Endothelial cell of umbilical vein (primary cell): ENCODE measurements around the gene TSPAN8. TPM values are rescaled to one million over a fixed set of nuclear protein-coding genes. Genes with fewer than 3 reads are reported as not detected.

Source experiments
- BruUV-seq: library from RNA; stranded (reverse); fragments of 400-500 nt; replicated peaks from 2 replicates; lab custom pipeline; 2021; lab: Mats Ljungman, UMichigan
- CTCF ChIA-PET: fragments of 300-600, 350-600 bp; sonication (Branson Sonifier 250); formaldehyde crosslinking; loops from one replicate; lab custom pipeline; 2021; ENCODE audit warnings: antibody characterized with exemption, inconsistent platforms; lab: Charles Lee
- POLR2A ChIA-PET: fragments of 300-600, 350-600 bp; sonication (Branson Sonifier 250); formaldehyde crosslinking; loops from one replicate; lab custom pipeline; 2021; ENCODE audit warnings: antibody characterized with exemption, inconsistent platforms; lab: Charles Lee
- DNase-seq: peaks from one replicate; pipeline ENCODE4 v3.0.0-alpha.2; 2011; ENCODE audit warnings: low read depth, low spot score
- FAIRE-seq: peaks from 2 replicates; lab custom pipeline; 2011; peaks lifted over from hg19 to GRCh38; lab: Jason Lieb, UNC
- H2AFZ ChIP-seq: 2 replicates; pipeline ENCODE4 v1.6.0; 2012; ENCODE audit warnings: low read depth, low read length, control low read depth, inconsistent platforms
- H3K27ac ChIP-seq: 2 replicates; pipeline ENCODE4 v1.5.1; 2011; ENCODE audit warnings: low read depth, mild to moderate bottlenecking, control low read depth, low read length, moderate library complexity; ENCODE audit not compliant: insufficient read depth
- H3K27me3 ChIP-seq, 2 experiments: 2 replicates each; pipeline versions ENCODE4 v1.6.0 to v1.6.1; 2011; ENCODE audit warnings: low read length in 2 of 2, mixed read lengths in 1 of 2; ENCODE audit not compliant: control insufficient read depth in 2 of 2, insufficient read depth in 2 of 2
- H3K36me3 ChIP-seq, 2 experiments: 2 replicates in 1 of 2; 3 replicates in 1 of 2; pipeline ENCODE4 v1.5.1; 2011; ENCODE audit warnings: low read length in 2 of 2, mild to moderate bottlenecking in 1 of 2, moderate library complexity in 1 of 2; ENCODE audit not compliant: control insufficient read depth in 2 of 2, insufficient read depth in 2 of 2; ENCODE audit errors: extremely low read depth in 1 of 2
- H3K4me1 ChIP-seq: 3 replicates; pipeline ENCODE4 v1.5.1; 2011; ENCODE audit warnings: mild to moderate bottlenecking, low read length; ENCODE audit not compliant: control insufficient read depth, insufficient read depth; ENCODE audit errors: extremely low read depth
- H3K4me2 ChIP-seq: 2 replicates; pipeline ENCODE4 v1.6.1; 2011; ENCODE audit warnings: low read length, control low read depth, mixed read lengths; ENCODE audit not compliant: insufficient read depth
- H3K4me3 ChIP-seq, 3 experiments: fragments of 200-600 bp in 1 of 3; sonication (generic), shearing (Covaris generic) in 1 of 3; replicated peaks in 1 of 3; 2 replicates each; pipeline ENCODE4 v1.5.1; 2011 to 2016; ENCODE audit warnings: control low read depth in 3 of 3, low read length in 3 of 3, mild to moderate bottlenecking in 2 of 3, inconsistent platforms in 1 of 3, low read depth in 1 of 3, moderate library complexity in 1 of 3; ENCODE audit not compliant: insufficient read depth in 1 of 3
- H3K79me2 ChIP-seq: 2 replicates; pipeline ENCODE4 v1.6.0; 2012; ENCODE audit warnings: low read length, inconsistent platforms; ENCODE audit not compliant: control insufficient read depth, insufficient read depth
- H3K9ac ChIP-seq: replicated peaks from 2 replicates; pipeline ENCODE3; 2011; ENCODE audit warnings: low read length, control low read depth; ENCODE audit not compliant: insufficient read depth; ENCODE audit errors: extremely low read depth
- H3K9me1 ChIP-seq: replicated peaks from 3 replicates; pipeline ENCODE4 v1.6.0; 2011; ENCODE audit warnings: mild to moderate bottlenecking, low read length; ENCODE audit not compliant: control insufficient read depth, insufficient read depth; ENCODE audit errors: extremely low read depth
- H3K9me3 ChIP-seq: replicated peaks from 2 replicates; pipeline ENCODE4 v1.5.1; 2012; ENCODE audit warnings: low read length, inconsistent platforms; ENCODE audit not compliant: control insufficient read depth, insufficient read depth
- H4K20me1 ChIP-seq: replicated peaks from 2 replicates; pipeline ENCODE3; 2011; ENCODE audit warnings: mild to moderate bottlenecking, low read length; ENCODE audit not compliant: control insufficient read depth, insufficient read depth; ENCODE audit errors: extremely low read depth
- EZH2 ChIP-seq: IDR thresholded peaks from 2 replicates; pipeline ENCODE4 v1.6.1; 2012; ENCODE audit warnings: borderline replicate concordance, low read depth, mild to moderate bottlenecking, moderate library complexity, low read length, inconsistent platforms; ENCODE audit not compliant: severe bottlenecking
- FOS ChIP-seq: IDR thresholded peaks from 2 replicates; pipeline ENCODE4 v1.6.1; 2011; ENCODE audit warnings: mild to moderate bottlenecking, low read length, moderate library complexity, borderline replicate concordance; ENCODE audit not compliant: insufficient read depth
- GATA2 ChIP-seq: IDR thresholded peaks from 2 replicates; pipeline ENCODE4 v1.7.0; 2011; ENCODE audit warnings: low read depth, mild to moderate bottlenecking, moderate library complexity, mixed read lengths, low read length; ENCODE audit not compliant: insufficient read length, insufficient read depth
- MYC ChIP-seq: IDR thresholded peaks from one replicate; pipeline ENCODE4 v1.6.1; 2011; ENCODE audit warnings: mild to moderate bottlenecking, low read depth, low read length
- POLR2A ChIP-seq: IDR thresholded peaks from 2 replicates; pipeline ENCODE4 v1.6.1; 2012; ENCODE audit warnings: low read depth, mild to moderate bottlenecking, control low read depth, low read length
- POLR2AphosphoS5 ChIP-seq: IDR thresholded peaks from 2 replicates; pipeline ENCODE4 v1.6.1; 2012; ENCODE audit warnings: low read depth, mild to moderate bottlenecking, control low read depth, low read length, moderate library complexity; ENCODE audit not compliant: insufficient read depth
- dilution Hi-C: fragments of 300-500 bp; cut with MboI; formaldehyde crosslinking; loops from one replicate; pipeline ENCODE4 v1.15.0; 2019; ENCODE audit warnings: low sequenced_read_pairs; ENCODE audit not compliant: extremely low pct_ligation_motif_present
- intact Hi-C: fragments of 100-400 bp; cut with micrococcal nuclease; formaldehyde crosslinking; loops from one replicate; pipeline ENCODE4 v1.10.0; 2022
- polyA plus RNA-seq, 4 experiments: library from polyadenylated mRNA; depleted of rRNA in 3 of 4; stranded (reverse) in 3 of 4; unstranded in 1 of 4; fragments of >200 nt; gene quantifications; 2 replicates each; pipeline versions ENCODE4 v1.2.1 to v1.2.3, GENCODE V29; 2011 to 2012; ENCODE audit warnings: missing spikeins in 1 of 4
- total RNA-seq: library from RNA; stranded (reverse); gene quantifications from 2 replicates; pipeline ENCODE4 v1.2.3, GENCODE V29; 2021
- TF ChIP-seq, protein P1 (sequence below), 2 donors: IDR thresholded peaks; 1 replicate in 1 of 2; 2 replicates in 1 of 2; pipeline ENCODE4 v1.5.1; 2011; ENCODE audit warnings: low read length in 2 of 2, mild to moderate bottlenecking in 2 of 2, moderate library complexity in 2 of 2, control low read depth in 1 of 2, inconsistent platforms in 1 of 2, low read depth in 1 of 2; ENCODE audit not compliant: insufficient read depth in 1 of 2; ENCODE audit errors: extremely low read depth in 1 of 2

The TSPAN8 gene
- total and polyA plus RNA-seq, 2 donors (not counting 3 experiments of a cell fraction or from before 2014, with no cell fraction given): 1.2 to 1.6 TPM

DNA sequence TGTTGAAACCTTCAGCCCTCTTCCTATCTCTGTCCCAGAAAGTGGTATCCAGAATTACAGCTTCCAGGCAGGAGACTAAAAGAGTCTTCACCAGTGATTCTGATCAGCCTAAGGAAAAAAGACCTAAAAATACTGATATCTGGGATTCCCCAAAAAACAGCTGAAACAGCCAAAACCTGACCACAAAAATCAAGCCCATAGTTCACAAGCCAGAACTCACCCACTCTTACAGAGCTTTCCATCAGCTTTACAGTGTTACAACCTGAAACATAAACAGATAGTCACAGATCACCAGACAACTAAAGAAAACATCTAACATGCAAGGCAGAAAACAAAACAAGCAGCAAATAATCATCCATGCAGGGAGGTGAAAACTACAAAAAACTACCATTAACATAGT, 26.0 kb upstream of the TSPAN8 start:
- dilution Hi-C loops (no loop called here), intact Hi-C loops (no loop called here)
- Histone ChIP-seq H3K36me3 (no peaks in the 10 kb centered on the region), H2AFZ (no peak overlapping the region), H3K9me1 (no peaks in the 10 kb centered on the region), H3K4me3 (no peak overlapping the region), H3K27ac (no peak overlapping the region), H4K20me1 (no peaks in the 10 kb centered on the region), H3K9ac (no peak overlapping the region), H3K79me2 (no peaks in the 10 kb centered on the region), H3K4me2 (no peak overlapping the region), H3K9me3 (no peaks in the 10 kb centered on the region), H3K27me3 (no peaks in the 10 kb centered on the region), H3K4me1 (peaks cover 4% of the 10 kb centered on the region)
- no TSS peak for BruUV-seq
- DNase-seq (no peak), FAIRE-seq (no peak)
- TF ChIP-seq MYC (no peak), POLR2A (no peak), GATA2 (no peak)
- TF ChIP-seq, protein P1, sequence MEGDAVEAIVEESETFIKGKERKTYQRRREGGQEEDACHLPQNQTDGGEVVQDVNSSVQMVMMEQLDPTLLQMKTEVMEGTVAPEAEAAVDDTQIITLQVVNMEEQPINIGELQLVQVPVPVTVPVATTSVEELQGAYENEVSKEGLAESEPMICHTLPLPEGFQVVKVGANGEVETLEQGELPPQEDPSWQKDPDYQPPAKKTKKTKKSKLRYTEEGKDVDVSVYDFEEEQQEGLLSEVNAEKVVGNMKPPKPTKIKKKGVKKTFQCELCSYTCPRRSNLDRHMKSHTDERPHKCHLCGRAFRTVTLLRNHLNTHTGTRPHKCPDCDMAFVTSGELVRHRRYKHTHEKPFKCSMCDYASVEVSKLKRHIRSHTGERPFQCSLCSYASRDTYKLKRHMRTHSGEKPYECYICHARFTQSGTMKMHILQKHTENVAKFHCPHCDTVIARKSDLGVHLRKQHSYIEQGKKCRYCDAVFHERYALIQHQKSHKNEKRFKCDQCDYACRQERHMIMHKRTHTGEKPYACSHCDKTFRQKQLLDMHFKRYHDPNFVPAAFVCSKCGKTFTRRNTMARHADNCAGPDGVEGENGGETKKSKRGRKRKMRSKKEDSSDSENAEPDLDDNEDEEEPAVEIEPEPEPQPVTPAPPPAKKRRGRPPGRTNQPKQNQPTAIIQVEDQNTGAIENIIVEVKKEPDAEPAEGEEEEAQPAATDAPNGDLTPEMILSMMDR (IDR thresholded peaks at IDR 0.05; ENCODE audit: extremely low read depth in 1 of 2, insufficient read depth in 1 of 2, low read depth in 1 of 2, low read length in 2 of 2): no peak
- ChIA-PET CTCF (no interaction called here), POLR2A (no interaction called here)

DNA sequence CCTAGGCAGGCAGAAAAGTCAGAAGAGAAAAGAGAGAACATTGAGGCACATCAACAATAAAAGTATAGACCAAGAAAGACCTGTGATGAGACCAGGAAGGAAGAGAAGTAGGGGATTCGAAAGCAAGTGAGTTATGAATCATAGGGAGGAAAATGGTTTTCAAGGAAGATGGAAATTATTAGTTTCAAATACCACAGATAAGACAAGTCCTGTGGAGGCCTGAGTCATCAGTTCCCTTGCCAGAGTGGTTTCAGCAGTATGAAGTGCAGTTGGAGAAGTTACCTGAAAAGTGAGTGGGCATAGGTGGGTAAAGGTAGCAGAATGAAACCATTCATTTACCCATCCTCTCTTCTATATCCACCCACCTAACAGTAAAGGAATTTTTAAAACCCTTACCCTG, 25.2 kb upstream of the TSPAN8 start:
- Histone ChIP-seq H3K9me1 (no peaks in the 10 kb centered on the region), H3K36me3 (no peaks in the 10 kb centered on the region), H3K79me2 (no peaks in the 10 kb centered on the region), H4K20me1 (no peaks in the 10 kb centered on the region), H2AFZ (no peak overlapping the region), H3K4me1 (peaks cover 4% of the 10 kb centered on the region), H3K4me2 (no peak overlapping the region), H3K9me3 (no peaks in the 10 kb centered on the region), H3K4me3 (no peak overlapping the region), H3K9ac (no peak overlapping the region), H3K27me3 (no peaks in the 10 kb centered on the region), H3K27ac (no peak overlapping the region)
- dilution Hi-C loops (no loop called here), intact Hi-C loops (no loop called here)
- ChIA-PET POLR2A (no interaction called here), CTCF (no interaction called here)
- DNase-seq: peak; percentile 37
- no peak for FAIRE-seq
- no TSS peak for BruUV-seq
- TF ChIP-seq POLR2AphosphoS5: no peak
- peak; percentile 76 for TF ChIP-seq GATA2
- TF ChIP-seq, protein P1 (IDR thresholded peaks at IDR 0.05; ENCODE audit: extremely low read depth in 1 of 2, insufficient read depth in 1 of 2, low read depth in 1 of 2, low read length in 2 of 2): no peak
- no peak for TF ChIP-seq MYC
- no peak for TF ChIP-seq EZH2
- TF ChIP-seq POLR2A: no peak
- TF ChIP-seq FOS: peak; percentile 93
